Stimulated activated naive CD4-positive, alpha-beta T cell (primary cell): ENCODE results near the gene MAGEB4.

Experiments
- DNase-seq, 6 experiments: peaks; one replicate each; lab custom pipeline; 2025; lab: John Stamatoyannopoulos, UW

Gene MAGEB4

GRCh38 chrX:30283456-30284200 is 41.8 kb downstream of the MAGEB4 start:
- no peak for DNase-seq
